Measurements from ENCODE around the gene CNNM2.
"Not testable (repeated sequence)": the region's sequence is repeated elsewhere in the genome, so short reads cannot be mapped to it uniquely, and the experiment has no call there.

The CNNM2 gene

GRCh38 chr10:103103989-103104388 is 185.9 kb downstream of the CNNM2 start:
- DNase-seq (ENCODE audit: low read depth in 2 of 2, low spot score in 1 of 2), result no peak

- no peak for DNase-seq (ENCODE audit: low read depth in 2 of 2, low spot score in 1 of 2)
Observed at GRCh38 chr10:103104721-103105120, 186.6 kb downstream of the CNNM2 start.

- DNase-seq (ENCODE audit: low read depth in 2 of 2, low spot score in 1 of 2), result no peak
Observed at GRCh38 chr10:103105462-103105861, 187.4 kb downstream of the CNNM2 start.

- no peak for DNase-seq (ENCODE audit: low read depth in 2 of 2, low spot score in 1 of 2)
Observed at GRCh38 chr10:103106539-103106938, 188.4 kb downstream of the CNNM2 start.

GRCh38 chr10:103109821-103110220 is 191.7 kb downstream of the CNNM2 start:
- no peak for DNase-seq (ENCODE audit: low read depth in 2 of 2, low spot score in 1 of 2)

- DNase-seq (ENCODE audit: low read depth in 2 of 2, low spot score in 1 of 2), result no peak
Observed at GRCh38 chr10:103110407-103110806, 192.3 kb downstream of the CNNM2 start.

GRCh38 chr10:103111031-103111917 is 193.2 kb downstream of the CNNM2 start:
- no peak for DNase-seq (ENCODE audit: low read depth in 2 of 2, low spot score in 1 of 2)

GRCh38 chr10:103111918-103112877 is 194.1 kb downstream of the CNNM2 start:
- no peak for DNase-seq (ENCODE audit: low read depth in 2 of 2, low spot score in 1 of 2)

GRCh38 chr10:103114876-103115275 is 196.8 kb downstream of the CNNM2 start:
- DNase-seq (ENCODE audit: low read depth in 2 of 2, low spot score in 1 of 2), result no peak

GRCh38 chr10:103117247-103117646 is 199.2 kb downstream of the CNNM2 start:
- DNase-seq (ENCODE audit: low read depth in 2 of 2, low spot score in 1 of 2), result no peak

GRCh38 chr10:103120546-103120945 is 202.5 kb downstream of the CNNM2 start:
- DNase-seq (ENCODE audit: low read depth in 2 of 2, low spot score in 1 of 2), result no peak

GRCh38 chr10:103120977-103121735 is 203.1 kb downstream of the CNNM2 start:
- no peak for DNase-seq (ENCODE audit: low read depth in 2 of 2, low spot score in 1 of 2)

- DNase-seq (ENCODE audit: low read depth in 2 of 2, low spot score in 1 of 2), result no peak
Observed at GRCh38 chr10:103123282-103124024, 205.4 kb downstream of the CNNM2 start.

- DNase-seq (ENCODE audit: low read depth in 2 of 2, low spot score in 1 of 2), result no peak
Observed at GRCh38 chr10:103124420-103125096, 206.5 kb downstream of the CNNM2 start.

GRCh38 chr10:103125323-103126267 is 207.5 kb downstream of the CNNM2 start:
- DNase-seq (ENCODE audit: low read depth in 2 of 2, low spot score in 1 of 2), result no peak

GRCh38 chr10:103127241-103127640 is 209.1 kb downstream of the CNNM2 start:
- no peak for DNase-seq (ENCODE audit: low read depth in 2 of 2, low spot score in 1 of 2)

GRCh38 chr10:103130180-103130579 is 212.1 kb downstream of the CNNM2 start:
- DNase-seq (ENCODE audit: low read depth in 2 of 2, low spot score in 1 of 2), result not testable (repeated sequence)

- no peak for DNase-seq (ENCODE audit: low read depth in 2 of 2, low spot score in 1 of 2)
Observed at GRCh38 chr10:103130910-103131309, 212.8 kb downstream of the CNNM2 start.

- not testable (repeated sequence) for DNase-seq (ENCODE audit: low read depth in 2 of 2, low spot score in 1 of 2)
Observed at GRCh38 chr10:103135168-103135567, 217.1 kb downstream of the CNNM2 start.

Measured in stimulated activated CD8-positive, alpha-beta memory T cell treated with anti-CD3 and anti-CD28 coated beads, Interleukin-4, amount 100 ng/mL, for 1 hour (primary cell).